HG03039 (cell line): ENCODE results near the gene ADRA2C.

Experiments used
- ATAC-seq: cut with Tn5 transposase; IDR thresholded peaks from one replicate; pipeline ENCODE4 v1.9.1; 2021; ENCODE audit warnings: mild to moderate bottlenecking, moderate library complexity; ENCODE audit not compliant: unreplicated experiment

Gene ADRA2C

DNA sequence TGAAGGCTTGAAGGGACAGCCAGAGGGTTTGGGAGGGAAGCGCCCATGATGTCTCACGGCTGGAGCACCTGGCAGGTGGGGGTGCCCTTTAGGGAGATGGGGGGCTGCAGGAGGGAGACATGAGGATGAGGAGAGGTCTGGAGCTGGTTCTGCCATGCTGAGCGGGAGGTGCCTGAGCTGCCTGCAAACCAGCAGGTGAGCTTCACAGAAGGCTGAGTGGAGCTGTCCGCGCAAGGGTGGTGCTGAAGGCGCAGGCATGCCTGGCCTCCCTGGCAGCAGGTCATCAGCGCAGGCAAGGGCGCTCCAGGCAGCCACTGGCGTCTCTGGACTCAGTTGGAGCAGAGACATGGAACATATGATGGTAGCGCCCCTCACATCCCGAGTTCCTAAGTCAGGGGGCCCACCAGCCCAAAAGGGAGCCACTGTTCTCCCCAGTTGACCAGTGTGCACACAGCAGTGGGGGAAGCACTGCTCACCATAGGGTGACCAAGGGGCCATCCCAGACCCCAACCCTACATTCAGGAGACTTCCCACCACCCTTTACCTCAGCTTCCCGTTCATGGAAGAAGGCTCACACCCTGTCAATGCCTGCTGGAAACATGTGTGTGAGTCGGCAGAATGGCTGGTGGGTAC, 25.8 kb downstream of the ADRA2C start:
- no peak for ATAC-seq

DNA sequence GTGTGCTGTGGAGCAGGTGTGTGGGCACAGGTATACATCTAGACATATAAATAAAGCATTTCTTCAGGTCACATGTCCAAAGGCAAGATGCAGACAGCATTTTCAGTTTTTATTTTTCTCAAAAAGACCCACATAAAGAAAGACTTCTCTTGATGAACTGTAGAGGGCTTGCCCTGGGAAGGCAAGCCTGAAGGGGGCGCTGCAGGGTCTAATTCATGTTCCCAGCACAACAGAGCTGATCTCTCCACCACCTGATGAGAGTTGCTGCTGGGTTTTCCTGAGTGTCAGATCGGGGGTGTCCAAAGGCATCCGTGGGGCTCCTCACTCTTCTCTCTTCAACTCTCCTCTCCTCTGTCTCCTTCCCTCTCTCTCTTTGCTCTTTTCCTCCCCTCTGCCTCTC, 26.6 kb downstream of the ADRA2C start:
- no peak for ATAC-seq

DNA sequence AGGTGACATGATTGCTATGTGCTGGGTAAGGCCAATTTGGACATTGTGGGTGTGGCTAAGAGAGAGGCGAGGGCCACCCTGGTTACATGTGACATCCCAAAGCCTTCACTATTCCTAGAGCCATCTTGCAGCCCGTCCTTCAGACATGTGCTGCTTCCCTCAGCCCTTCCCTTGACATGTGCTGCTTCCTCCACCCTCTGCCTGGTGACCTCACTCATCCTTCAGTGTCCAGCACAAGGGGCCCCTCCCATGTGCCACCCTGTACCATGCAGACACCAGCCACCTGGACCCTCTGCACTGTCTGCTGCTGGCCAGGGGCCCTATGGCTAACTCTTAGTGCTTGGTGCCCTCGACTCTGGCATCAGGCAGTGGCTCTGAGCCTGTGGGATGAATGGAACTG, 27.4 kb downstream of the ADRA2C start:
- no peak for ATAC-seq

DNA sequence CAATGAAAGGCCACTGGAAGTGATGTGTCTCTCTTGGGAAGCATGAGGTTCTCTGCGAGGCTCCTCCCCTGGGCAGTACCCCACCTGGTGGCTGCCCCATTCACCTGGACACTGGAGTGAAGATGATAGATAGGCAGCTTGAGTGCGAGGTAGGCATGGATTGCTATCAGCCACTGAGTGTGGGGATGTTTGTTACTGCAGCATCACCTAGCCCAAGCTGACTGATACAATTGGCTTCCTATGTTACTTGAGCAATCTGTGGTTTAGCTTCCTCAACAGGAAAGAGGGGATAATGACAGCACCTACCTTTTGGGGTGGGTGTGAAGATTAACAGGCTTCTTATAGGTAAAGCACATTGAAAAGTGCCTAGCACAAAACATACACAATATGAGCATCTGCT, 30.8 kb downstream of the ADRA2C start:
- no peak for ATAC-seq

DNA sequence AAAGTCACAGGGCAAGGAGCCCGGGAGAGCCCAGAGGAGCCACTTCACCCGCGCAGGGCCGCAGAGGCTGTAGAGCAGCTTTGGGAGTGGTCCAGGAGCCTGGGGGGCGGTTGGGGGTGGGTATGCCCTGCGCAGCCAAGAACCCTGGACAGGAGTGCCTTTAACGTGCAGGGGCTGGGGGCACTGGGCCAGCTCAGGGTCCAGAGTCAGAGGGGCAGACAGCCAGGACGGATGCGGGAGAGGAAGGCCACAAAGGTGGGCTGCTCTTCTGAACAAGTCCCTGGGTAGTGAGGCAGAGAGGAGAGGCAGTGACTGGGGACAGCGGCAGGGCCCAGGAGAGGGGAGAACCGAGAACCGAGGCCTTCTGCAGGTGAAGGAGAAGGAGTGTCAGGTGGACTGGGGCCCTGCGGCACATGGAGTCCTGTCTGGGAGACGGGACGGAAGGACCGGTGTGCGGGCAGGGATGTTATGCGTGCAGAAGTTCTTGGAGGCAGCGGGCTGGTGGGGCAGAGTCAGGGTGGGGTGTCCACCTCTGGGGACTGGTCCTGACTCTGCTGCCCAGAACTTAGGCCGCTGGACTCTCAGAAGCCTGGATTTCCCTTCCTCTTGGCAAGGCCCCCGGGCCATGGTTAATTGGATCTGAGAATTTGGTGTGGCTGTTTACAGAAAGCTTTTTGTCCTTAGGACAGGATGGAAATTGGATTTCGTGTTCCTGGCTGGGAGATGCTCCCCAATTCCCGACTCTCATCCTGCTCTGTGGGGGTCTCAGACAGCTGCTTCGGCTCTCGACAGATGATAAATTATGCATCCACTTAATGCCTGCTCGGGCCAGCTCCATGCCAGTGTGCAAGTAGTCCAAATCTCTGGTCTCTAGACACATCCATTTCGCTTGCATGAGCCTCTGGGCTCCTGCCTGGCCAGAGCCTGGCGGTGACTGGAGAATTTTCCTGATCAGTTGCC, 31.9 kb downstream of the ADRA2C start:
- ATAC-seq: no peak

DNA sequence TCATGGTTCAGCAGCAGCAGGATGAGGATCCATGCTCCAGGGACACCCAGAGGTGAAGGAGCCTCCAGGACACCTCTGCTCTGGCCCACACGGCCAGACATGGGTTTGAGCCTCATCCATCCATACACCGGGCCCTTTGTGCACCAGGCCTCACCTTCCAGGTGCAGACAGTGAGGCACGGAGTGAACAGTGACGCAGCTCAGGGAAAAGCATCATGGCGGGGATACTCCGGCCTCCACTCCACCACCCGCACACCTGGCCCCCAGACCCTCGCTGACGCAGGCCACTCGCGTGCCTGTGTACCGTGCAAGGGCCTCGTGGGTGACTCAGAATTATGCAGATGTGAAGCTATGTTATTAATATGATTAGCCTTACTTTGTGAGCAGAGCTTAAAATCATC, 33.3 kb downstream of the ADRA2C start:
- ATAC-seq: no peak

DNA sequence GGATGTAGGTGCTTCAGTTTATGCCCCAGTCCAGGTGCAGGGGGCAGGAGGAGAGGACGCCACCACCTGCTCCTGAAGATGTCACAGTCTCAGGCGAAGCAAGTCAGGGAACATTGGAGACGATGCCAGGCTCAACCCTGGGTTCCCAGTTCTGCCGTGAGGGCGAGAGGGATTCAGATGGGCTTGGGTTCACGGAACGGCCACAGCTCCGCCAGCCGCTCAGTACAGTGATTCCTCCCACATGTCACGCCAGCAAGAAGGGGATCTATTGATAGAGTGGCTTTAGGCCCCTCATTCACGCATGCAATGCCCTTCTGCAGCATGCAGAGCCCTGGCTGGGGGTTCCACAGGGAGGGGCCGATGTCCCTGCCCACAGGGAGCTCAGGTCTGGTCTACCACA, 34.2 kb downstream of the ADRA2C start:
- ATAC-seq: no peak

DNA sequence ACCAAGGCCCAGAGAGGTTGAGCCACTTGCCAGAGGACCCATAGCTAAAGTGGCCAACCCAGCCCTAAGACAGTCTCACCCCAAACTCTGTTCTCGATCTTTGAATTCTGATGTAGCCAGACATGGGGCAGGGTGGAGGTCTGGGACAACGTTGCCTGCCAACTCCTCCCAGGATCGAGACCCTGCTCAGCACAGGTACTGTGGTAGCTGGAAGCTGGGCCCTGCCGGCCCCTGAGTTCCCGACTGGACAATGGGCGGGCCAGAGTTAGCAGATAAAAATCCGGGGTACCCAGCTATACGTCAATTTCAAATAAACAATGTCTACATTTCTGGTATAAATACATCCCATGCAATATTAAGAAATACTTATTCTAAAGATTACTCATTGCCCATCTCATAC, 35.3 kb downstream of the ADRA2C start:
- ATAC-seq: no peak

DNA sequence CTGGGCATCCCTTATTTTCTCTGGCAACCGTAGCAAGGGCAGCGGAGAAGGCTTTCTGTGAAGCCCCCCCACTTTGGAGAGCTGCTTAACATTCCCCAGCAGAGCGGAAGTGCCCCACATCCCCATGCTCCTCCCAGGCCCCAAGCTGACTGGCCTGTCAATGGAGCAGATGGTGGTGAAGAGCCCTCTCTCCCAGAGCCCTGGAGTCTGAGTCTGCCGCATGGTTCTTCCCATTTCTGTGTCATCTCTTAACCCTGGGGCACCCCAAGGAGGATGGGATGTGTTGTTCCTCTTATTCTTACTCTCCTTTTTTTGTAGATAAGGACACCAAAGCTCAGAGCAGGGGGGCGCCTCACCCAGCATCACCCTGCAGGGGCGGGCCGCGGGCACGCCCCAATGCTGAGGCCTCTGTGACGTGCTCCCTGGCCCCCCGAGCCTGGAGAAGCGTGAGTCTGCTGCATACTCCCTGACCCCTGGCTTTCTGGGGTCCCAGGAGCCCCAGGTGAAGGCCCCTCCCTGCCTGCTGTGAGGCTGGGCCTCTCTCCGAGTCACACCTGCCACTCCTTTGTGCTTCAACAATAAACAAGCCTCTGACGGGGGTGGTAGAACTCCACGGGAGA, 35.9 kb downstream of the ADRA2C start:
- no peak for ATAC-seq

DNA sequence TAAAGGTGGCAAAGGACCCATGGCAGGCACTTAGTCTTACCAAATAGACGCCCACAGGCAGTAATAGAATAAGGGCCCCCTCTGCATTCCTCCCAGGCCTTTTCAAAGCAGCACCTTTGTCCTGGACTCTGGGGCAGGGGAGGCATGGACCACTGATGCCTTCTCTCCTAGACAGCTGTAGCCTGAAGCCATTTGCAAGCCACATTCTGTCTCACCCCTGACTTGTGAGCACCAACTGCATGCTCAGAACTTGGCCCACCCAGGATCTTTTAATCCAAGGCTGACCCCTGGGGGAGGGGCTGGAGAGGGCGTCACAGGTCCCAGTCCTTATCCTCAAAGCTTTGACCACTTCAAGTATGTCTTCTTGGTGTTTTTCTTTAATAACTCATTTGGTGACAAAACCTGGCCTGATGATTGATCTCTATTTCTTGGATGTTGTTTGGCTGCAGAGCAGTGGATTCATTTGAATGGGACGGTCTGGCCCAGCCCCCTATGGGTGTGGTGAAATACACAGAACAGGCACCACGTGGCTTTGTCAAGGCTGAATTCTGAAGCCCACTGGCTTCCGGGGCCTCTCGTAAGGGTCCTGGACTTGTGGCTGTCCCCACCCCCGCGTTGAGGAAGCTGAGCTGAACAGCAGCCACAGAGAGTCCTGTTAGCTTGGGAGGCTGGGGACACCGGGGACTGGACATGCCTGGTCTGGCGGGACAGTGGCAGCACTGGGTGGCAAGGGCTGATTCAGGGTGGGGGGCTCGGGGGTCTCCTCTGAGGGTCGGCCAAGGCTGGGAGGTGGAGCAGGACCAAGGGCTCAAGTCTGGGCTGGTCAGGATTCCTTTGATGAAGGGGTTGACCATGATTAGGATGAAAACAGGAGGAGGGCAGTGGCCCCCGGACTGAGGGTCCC, 36.6 kb downstream of the ADRA2C start:
- no peak for ATAC-seq

DNA sequence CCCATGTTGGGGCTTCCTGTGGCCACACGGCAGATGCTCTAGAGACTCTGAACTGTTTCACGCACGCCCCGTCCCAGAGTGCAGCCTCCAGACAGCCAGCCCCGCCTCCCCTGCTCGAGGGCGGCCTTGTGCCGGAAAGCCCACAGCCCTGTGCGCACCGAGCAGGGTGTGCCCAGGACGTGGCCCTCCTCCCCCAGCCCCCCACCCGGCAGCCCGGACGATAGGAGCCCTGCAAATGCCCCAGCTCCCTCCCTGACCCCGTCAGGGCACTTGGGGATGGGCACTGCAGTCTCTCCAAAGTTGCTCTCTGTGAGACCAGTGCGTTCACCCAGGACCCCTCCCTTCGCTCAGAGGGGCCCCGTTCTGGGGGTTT, 37.3 kb downstream of the ADRA2C start:
- ATAC-seq: no peak

DNA sequence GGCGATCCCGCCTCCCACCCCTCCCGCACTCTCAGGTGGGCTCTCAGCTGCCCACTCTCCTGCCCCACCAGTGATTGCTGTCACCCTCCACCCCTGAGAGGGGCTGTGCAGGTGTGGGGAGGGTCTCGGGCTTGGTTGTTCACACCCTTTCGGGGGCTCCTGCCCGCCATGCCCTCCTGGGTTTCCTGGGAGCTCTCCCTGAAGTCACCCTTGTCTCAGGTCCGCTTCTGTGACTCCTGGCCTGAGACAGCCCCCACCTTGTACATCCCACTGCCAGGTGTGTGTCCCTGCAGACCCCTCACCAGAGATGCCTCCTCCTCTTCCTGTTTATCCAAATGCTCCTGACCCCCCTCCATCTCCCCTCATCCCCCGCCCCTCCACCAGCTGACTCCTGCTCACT, 37.8 kb downstream of the ADRA2C start:
- no peak for ATAC-seq

DNA sequence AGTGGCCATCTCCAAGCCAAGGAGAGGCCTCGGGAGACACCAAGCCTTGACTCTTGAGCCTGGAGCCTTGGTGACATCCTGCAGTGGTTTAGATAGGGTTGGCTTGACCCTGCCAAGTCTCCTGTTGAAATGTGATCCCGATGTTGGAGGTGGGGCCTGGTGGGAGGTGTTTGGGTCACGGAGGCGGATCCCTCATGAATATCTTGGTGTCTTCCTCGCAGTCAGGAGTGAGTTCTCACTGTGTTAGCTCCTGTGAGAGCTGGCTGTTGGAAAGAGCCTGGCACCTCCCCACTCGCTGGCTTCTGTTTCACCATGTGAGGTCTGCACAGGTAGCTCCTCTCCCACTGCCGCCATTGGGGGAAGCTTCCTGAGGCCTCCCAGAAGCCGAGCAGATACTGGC, 38.8 kb downstream of the ADRA2C start:
- ATAC-seq: no peak

DNA sequence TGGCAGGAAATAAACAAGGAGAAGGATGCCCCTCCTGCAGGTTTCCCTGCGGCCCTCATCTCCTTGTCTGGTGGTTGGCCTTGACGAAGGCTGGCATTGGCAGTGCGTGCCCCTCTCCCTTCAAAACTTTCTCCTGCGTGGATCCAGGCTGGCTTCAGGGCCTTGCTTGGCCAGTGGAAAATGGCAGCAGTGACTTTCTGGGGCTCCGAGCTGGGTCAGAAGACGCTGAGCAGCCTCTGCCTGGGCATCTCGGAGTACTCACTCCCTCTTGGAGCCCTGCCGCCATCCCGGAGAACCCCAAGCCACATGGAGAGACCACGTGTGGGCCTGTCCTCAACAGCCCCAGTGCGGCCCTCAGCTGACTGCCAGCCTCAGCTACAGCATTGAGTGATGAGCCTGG, 39.5 kb downstream of the ADRA2C start:
- no peak for ATAC-seq

DNA sequence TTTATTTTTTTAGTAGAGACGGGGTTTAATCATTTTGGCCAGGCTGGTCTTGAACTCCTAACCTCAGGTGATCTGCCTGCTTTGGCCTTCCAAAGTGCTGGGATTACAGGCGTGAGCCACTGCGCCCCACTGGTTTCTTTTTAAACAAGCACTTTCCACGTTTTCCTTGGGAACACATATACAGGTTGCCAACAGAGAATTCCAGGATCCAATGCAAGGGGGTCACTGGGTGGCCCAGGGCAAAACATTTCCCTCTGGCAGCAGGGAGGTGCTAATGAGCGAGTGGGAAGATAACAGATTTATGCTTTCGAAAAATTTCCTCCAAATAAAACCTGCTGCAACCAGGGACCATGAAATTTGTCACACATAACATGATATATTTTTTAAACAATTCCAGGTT, 41.1 kb downstream of the ADRA2C start:
- no peak for ATAC-seq

DNA sequence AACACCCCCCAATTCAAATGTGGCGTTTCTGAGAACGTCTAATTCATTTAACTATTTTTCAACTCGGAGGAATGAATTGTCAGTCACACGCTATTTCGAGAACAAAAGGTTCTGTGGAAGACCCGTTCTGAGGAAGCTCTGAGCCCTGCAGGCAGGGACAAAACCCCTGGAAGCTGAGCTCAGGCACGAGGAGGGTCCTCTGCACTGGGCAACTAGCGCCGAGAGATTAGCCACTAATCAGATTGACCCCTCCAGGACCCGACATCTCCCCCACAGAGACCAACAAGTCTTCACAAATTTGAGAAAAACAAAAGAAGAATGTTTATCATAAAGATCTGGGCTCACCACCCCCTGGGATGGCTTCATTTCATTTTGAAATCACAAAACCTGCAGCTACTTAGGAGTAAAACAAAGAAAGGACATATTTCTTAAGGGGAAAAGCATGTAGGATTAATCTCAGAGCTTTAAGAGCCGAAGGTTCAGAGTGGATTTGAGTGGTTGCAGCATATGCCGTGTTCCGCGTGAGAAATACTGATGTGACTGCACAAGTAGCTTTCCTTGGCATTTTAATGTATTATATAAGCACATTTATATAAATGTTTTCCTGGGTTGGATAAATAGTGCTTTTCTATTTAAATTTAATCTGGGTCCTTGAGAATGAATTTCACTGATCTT, 41.8 kb downstream of the ADRA2C start:
- ATAC-seq: no peak

DNA sequence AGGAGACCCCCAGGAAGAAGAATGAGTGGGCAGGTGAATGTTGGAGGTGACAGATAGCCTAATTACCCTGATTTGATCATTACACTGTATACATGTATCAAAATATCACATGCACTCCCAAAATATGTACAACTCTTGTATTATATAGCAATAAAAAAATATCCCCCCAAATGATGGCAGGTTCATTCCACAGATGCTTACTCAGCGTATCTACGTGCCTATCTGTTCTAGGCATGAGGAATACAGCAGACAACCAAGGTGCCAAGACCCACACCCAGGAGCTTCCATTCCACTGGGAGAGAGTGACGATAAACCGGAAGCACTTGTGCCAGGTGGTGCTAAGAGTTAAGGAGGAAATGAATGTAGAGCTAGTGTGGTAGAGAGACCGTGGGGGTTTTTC, 42.4 kb downstream of the ADRA2C start:
- no peak for ATAC-seq

DNA sequence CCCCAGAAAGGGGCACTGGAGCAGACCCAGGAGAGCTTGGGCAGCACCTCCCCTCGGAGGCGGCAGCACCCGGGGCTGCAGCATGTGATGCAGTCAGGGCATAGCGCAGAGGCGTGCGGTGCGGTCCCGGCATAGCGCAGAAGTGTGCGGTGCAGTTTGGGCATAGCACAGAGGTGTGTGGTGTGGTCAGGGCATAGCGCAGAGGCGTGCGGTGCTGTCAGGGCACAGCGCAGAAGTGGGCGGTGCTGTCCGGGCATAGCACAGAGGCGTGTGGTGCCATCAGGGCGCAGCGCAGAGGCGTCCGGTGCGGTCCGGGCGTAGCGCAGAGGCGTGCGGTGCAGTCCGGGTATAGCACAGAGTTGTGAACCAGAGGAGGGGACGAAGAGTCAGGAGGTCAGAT, 42.8 kb downstream of the ADRA2C start:
- no peak for ATAC-seq

DNA sequence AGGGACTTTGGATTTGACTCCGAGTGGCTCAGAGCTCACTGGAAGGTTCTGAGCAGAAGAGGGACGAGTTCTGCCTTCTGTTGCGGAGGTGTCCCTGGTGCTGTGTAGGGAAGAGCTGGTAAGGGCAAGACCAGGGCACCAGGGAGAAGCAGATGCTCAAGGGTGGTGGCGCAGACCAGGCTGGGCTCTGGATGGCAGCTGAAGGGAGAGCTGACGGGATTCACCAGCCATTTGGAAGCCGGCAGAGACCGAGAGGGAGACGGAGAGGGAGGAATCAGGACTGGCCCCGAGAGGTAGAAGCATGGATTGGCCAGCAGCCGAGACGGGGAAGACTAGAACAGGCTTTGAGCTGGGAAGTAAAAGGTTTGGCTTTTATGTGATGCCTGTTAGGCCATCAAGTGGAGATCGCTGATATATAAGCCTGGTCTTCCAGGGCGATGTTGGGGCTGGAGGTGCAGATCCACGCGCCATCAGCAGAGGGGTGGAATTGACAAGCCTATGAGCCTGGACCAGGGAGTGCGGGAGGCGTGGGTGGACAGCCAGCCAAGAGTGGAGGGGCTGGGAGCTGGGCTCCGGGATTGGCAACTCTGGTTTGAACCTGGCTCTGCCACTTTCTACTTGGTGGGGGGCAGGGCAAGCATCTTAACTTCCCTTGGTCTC, 43.4 kb downstream of the ADRA2C start:
- ATAC-seq: no peak

DNA sequence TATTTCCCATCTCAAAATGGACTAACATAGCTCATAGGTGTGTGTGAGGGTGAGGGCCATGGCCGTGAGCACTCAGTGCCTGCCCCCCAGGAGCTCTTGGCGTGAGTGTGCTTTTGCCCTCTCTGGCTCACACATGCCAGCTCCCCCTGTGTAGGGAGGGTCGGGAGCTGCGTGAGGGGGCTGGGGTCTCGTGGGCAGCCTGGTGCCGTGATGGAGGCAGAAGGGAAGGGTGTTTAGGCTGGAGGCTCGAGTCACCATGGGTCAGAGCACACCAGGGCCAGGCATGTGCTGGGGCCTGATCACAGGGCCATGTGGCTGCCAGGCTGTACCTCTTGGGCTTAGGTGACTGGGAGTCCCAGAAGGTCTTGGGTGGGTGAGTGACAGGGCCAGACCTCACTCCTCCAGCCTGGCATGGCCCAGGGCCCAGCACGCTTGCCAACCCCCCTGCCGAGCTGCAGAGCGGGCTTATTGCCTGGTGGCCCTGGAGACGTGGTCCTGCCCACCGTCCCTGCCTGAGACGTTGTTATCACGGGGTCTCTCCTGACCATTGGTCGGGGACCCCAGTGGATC, 44.0 kb downstream of the ADRA2C start:
- no peak for ATAC-seq
